ENCODE results near the gene AGMO. TPM values are rescaled to one million over a fixed set of nuclear protein-coding genes. Genes with fewer than 3 reads are reported as not detected.

Gene AGMO
- total RNA-seq, 6 experiments from 2014 or later: 20.8 to 58.9 (median 33.7) TPM

- WGBS (ENCODE audit: insufficient coverage, low coverage, low lambda C conversion rate, missing lambda C conversion rate): 79% methylated on average over 3 of the region's 3 CpGs
- H3K4me3 ChIP-seq: no peak overlapping the region
- H3K36me3 ChIP-seq: no peaks in the 10 kb centered on the region
- ATAC-seq (peak in 1 of 4 donors; percentile 30), DNase-seq (no peak)
- no peak overlapping the region for H3K27ac ChIP-seq
- no peaks in the 10 kb centered on the region for H3K9me3 ChIP-seq
- peaks cover 0 to 10% (median 0%) of the 10 kb centered on the region in 4 donors for H3K4me1 ChIP-seq
- TF ChIP-seq CTCF (IDR thresholded peaks at IDR 0.05) (no peak), POLR2A (IDR thresholded peaks at IDR 0.05) (no peak)
- intact Hi-C loops (cut with DNase I): no loop called here
- no peaks in the 10 kb centered on the region for H3K27me3 ChIP-seq
Measured at GRCh38 chr7:15503603-15504290, 58.1 kb downstream of the AGMO start.

- H3K9me3 ChIP-seq: no peaks in the 10 kb centered on the region
- intact Hi-C loops (cut with DNase I): no loop called here
- ATAC-seq: no peak
- TF ChIP-seq POLR2A (IDR thresholded peaks at IDR 0.05) (no peak), CTCF (IDR thresholded peaks at IDR 0.05) (no peak)
- WGBS (ENCODE audit: insufficient coverage, low coverage, low lambda C conversion rate, missing lambda C conversion rate): 55% methylated on average over 4 of the region's 4 CpGs
- no peak for DNase-seq
- no peaks in the 10 kb centered on the region for H3K27me3 ChIP-seq
- H3K4me1 ChIP-seq: no peaks in the 10 kb centered on the region
- H3K4me3 ChIP-seq: no peak overlapping the region
- no peaks in the 10 kb centered on the region for H3K36me3 ChIP-seq
- H3K27ac ChIP-seq: no peak overlapping the region
Measured at GRCh38 chr7:15498465-15498864, 63.4 kb downstream of the AGMO start.

- H3K36me3 ChIP-seq: no peaks in the 10 kb centered on the region
- no peaks in the 10 kb centered on the region for H3K4me1 ChIP-seq
- ATAC-seq (no peak), DNase-seq (no peak)
- no peaks in the 10 kb centered on the region for H3K9me3 ChIP-seq
- intact Hi-C loops (cut with DNase I): no loop called here
- no peak for TF ChIP-seq CTCF (IDR thresholded peaks at IDR 0.05)
- TF ChIP-seq POLR2A (IDR thresholded peaks at IDR 0.05): no peak
- no peak overlapping the region for H3K27ac ChIP-seq
- 68% methylated on average over 2 of the region's 2 CpGs for WGBS (ENCODE audit: insufficient coverage, low coverage, low lambda C conversion rate, missing lambda C conversion rate)
- no peak overlapping the region for H3K4me3 ChIP-seq
- H3K27me3 ChIP-seq: no peaks in the 10 kb centered on the region
Measured at GRCh38 chr7:15495170-15495569, 66.6 kb downstream of the AGMO start.

- Histone ChIP-seq H3K36me3 (no peaks in the 10 kb centered on the region), H3K4me1 (no peaks in the 10 kb centered on the region), H3K27me3 (no peaks in the 10 kb centered on the region), H3K9me3 (no peaks in the 10 kb centered on the region), H3K27ac (no peak overlapping the region), H3K4me3 (no peak overlapping the region)
- DNase-seq: no peak
- no peak for ATAC-seq
- TF ChIP-seq CTCF (IDR thresholded peaks at IDR 0.05) (no peak), POLR2A (IDR thresholded peaks at IDR 0.05) (no peak)
- intact Hi-C loops (cut with DNase I): no loop called here
- WGBS (ENCODE audit: insufficient coverage, low coverage, low lambda C conversion rate, missing lambda C conversion rate): 42% methylated on average over 2 of the region's 2 CpGs
Measured at GRCh38 chr7:15494711-15495110, 67.1 kb downstream of the AGMO start.

Measured in right lobe of liver (tissue), 6 donors.